ENCODE results near the gene KRTAP5-11.
"Not testable (repeated sequence)": the region's sequence is repeated elsewhere in the genome, so short reads cannot be mapped to it uniquely, and the experiment has no call there.

GRCh38 chr11:71613931-71614330 is 31.3 kb upstream of the KRTAP5-11 start:
- TF ChIP-seq CTCF (conservative IDR thresholded peaks at IDR 0.05; ENCODE audit: low read depth, low read length); CEBPB (IDR thresholded peaks at IDR 0.05; ENCODE audit: low read depth, low read length); USF2 (IDR thresholded peaks at IDR 0.05; ENCODE audit: low read depth, low read length); FOS (IDR thresholded peaks at IDR 0.05; ENCODE audit: low read depth, low read length): not testable (repeated sequence)

Data from IMR-90 (cell line).